B cell (primary cell): ENCODE results near the gene TRIOBP.

Experiments used
- CTCF ChIP-seq: fragments of 200-600 bp; IDR thresholded peaks from one replicate; pipeline ENCODE4 v1.8.0; 2022; ENCODE audit warnings: antibody characterized with exemption, mild to moderate bottlenecking
- EZH2 ChIP-seq: IDR thresholded peaks from 2 replicates; pipeline ENCODE4 v1.6.1; 2012; ENCODE audit warnings: borderline replicate concordance, low read depth, mild to moderate bottlenecking, moderate library complexity, low read length; ENCODE audit not compliant: insufficient read depth, poor library complexity, severe bottlenecking

GRCh38 chr22:37672206-37672919, 24.5 kb upstream of the TRIOBP start:
- peak; percentile 21 for TF ChIP-seq CTCF
- no peak for TF ChIP-seq EZH2
